ENCODE results near the gene SORCS2. TPM values are rescaled to one million over a fixed set of nuclear protein-coding genes. Genes with fewer than 3 reads are reported as not detected.

SORCS2 gene
- total and polyA plus RNA-seq, 2 donors: 2.2 to 2.7 TPM

DNA sequence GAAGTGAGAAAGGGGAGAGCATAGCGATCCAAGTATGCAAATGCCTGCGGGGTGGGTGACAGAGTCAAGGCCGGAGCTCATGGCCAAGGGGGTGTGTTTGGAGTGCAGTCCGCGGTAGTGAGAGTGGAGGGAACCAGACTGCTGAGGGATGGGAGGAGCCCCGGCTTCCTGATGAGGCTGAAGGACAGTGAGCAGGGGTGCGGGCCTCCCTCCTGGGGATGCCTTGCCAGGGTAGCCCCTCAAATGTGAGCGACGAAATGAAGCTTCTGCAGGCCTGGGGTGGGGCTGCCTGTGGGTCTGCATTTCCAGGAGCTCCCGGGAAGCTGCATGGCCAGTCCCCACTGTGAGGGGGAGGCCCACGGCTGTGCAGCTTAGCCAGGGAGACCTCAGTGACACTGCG is 197.4 kb downstream of the SORCS2 start:
- peaks cover 0 to 4% of the 10 kb centered on the region in 2 donors for H3K4me1 ChIP-seq (ENCODE audit: control insufficient read depth in 2 of 2, insufficient read depth in 2 of 2, low read length in 2 of 2)
- no peaks in the 10 kb centered on the region for H3K36me3 ChIP-seq (ENCODE audit: control insufficient read depth in 2 of 2, insufficient read depth in 2 of 2, low read length in 1 of 2)
- H3K27me3 ChIP-seq (ENCODE audit: control insufficient read depth in 2 of 2, insufficient read depth in 1 of 2, low read length in 1 of 2): no peaks in the 10 kb centered on the region
- peaks cover 0 to 9% of the 10 kb centered on the region in 2 donors for H3K9me3 ChIP-seq (ENCODE audit: control insufficient read depth in 2 of 2, insufficient read depth in 1 of 2, low read length in 1 of 2)
- H3K27ac ChIP-seq (ENCODE audit: low read depth in 1 of 2, low read length in 1 of 2): no peak overlapping the region
- 70% methylated on average over 12 of the region's 12 CpGs for WGBS
- H3K4me3 ChIP-seq (ENCODE audit: low read length in 2 of 2): no peak overlapping the region
- DNase-seq (ENCODE audit: low read depth in 6 of 9, low spot score in 9 of 9): no peak

DNA sequence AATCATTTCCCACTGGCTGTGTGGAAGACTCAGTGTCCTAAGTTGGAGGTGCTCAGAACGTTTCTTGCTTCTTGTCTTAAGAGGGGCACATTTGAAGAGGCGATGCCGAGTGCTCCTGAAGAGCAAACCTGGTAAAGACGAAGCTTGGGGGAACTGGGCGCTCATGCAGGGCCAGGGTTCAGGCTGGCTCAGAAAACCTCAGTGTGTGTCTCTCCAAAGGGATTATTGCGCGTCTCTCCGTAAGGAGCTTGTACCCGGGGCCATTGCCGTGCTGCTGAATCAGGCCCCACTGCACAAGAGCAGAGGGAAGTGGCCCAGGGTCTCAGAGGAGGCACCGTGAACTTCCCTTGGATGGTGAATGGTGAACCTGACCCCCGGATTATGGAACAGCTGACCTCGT is 198.0 kb downstream of the SORCS2 start:
- 92% methylated on average over 13 of the region's 13 CpGs for WGBS
- Histone ChIP-seq H3K4me3 (ENCODE audit: low read length in 2 of 2) (no peak overlapping the region), H3K36me3 (ENCODE audit: control insufficient read depth in 2 of 2, insufficient read depth in 2 of 2, low read length in 1 of 2) (no peaks in the 10 kb centered on the region), H3K27ac (ENCODE audit: low read depth in 1 of 2, low read length in 1 of 2) (no peak overlapping the region), H3K4me1 (ENCODE audit: control insufficient read depth in 2 of 2, insufficient read depth in 2 of 2, low read length in 2 of 2) (peaks cover 0 to 4% of the 10 kb centered on the region in 2 donors), H3K27me3 (ENCODE audit: control insufficient read depth in 2 of 2, insufficient read depth in 1 of 2, low read length in 1 of 2) (no peaks in the 10 kb centered on the region), H3K9me3 (ENCODE audit: control insufficient read depth in 2 of 2, insufficient read depth in 1 of 2, low read length in 1 of 2) (peaks cover 0 to 7% of the 10 kb centered on the region in 2 donors)
- DNase-seq (ENCODE audit: low read depth in 6 of 9, low spot score in 9 of 9): no peak

DNA sequence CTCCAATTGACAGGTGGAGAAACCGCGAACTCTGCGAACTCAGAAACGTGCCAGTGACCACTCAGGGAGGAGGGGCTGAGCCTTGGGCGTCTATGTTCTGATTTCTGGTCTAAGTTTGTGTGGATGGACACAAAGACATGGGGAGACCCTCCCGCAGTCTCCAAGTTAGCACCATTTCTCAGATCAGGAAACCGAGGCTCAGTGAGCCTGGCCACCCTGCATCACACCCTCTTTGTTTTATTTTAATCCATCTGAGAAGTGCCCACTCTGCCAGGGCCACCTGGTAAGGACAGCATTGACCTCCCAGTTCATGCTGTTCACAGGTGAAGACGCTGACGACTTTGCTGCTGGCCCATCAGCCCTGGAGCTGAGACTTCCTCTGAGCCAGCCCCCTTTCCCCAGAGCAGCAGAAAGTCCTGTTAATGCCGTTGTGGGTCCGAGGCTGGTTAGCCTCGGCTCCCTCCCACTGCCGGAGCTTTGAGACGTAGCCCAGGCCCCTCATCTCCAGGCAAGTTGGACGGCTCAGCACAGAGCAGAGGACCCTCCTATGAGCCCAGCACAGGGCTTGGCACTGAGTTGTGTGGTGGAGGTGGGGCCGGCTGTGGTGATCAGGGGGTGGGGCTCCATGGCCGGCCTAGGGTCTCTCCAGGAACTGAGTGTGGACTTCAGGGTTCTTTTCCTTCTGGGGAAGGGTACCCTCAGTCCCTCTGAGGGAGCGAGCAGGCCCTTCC is 198.7 kb downstream of the SORCS2 start:
- Histone ChIP-seq H3K9me3 (ENCODE audit: control insufficient read depth in 2 of 2, insufficient read depth in 1 of 2, low read length in 1 of 2) (no peaks in the 10 kb centered on the region), H3K36me3 (ENCODE audit: control insufficient read depth in 2 of 2, insufficient read depth in 2 of 2, low read length in 1 of 2) (no peaks in the 10 kb centered on the region), H3K4me3 (ENCODE audit: low read length in 2 of 2) (no peak overlapping the region), H3K4me1 (ENCODE audit: control insufficient read depth in 2 of 2, insufficient read depth in 2 of 2, low read length in 2 of 2) (peaks cover 0 to 4% of the 10 kb centered on the region in 2 donors), H3K27me3 (ENCODE audit: control insufficient read depth in 2 of 2, insufficient read depth in 1 of 2, low read length in 1 of 2) (no peaks in the 10 kb centered on the region), H3K27ac (ENCODE audit: low read depth in 1 of 2, low read length in 1 of 2) (no peak overlapping the region)
- WGBS: 82% methylated on average over 18 of the region's 18 CpGs
- no peak for DNase-seq (ENCODE audit: low read depth in 6 of 9, low spot score in 9 of 9)

DNA sequence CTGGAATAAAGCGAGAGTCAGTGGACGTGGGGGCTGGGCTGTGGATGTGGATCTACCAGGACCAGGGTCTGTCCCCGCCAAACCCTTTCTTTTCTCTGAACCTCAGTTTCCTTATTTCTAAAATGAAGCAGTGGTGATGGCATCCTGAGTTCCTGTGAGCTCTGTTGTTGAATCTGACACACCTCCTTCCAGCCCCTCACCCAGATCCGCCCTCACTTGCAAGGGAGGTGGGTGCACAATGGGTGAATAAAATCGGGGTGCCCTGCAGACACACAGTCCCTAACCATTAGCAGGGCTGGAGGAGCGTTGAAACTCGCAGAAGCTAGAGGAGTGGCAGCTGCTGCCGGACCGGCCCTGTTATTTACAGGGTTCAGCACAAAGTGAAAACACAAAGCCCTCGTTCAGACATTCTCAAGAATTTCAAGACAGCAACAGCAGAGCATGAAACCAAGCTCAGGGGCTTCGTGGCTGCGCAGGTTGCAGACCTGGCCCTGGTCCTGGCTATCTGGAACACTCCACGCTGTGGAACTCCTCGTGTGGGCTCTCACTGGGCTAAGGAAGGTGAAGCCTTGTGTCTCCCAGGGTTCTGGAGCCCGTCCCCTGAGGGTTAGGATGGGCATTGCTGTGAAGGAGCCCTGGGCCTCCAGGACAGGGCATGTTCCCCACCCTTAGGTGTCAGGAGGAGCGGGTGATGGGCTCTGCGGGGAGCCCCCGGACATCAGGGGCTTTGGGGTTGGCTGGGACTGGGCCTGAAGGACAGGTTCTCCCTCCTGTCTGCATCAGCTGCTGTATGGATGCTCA is 199.5 kb downstream of the SORCS2 start:
- no peaks in the 10 kb centered on the region for H3K27me3 ChIP-seq (ENCODE audit: control insufficient read depth in 2 of 2, insufficient read depth in 1 of 2, low read length in 1 of 2)
- H3K36me3 ChIP-seq (ENCODE audit: control insufficient read depth in 2 of 2, insufficient read depth in 2 of 2, low read length in 1 of 2): no peaks in the 10 kb centered on the region
- peaks cover 0 to 4% of the 10 kb centered on the region in 2 donors for H3K4me1 ChIP-seq (ENCODE audit: control insufficient read depth in 2 of 2, insufficient read depth in 2 of 2, low read length in 2 of 2)
- no peak overlapping the region for H3K4me3 ChIP-seq (ENCODE audit: low read length in 2 of 2)
- no peak overlapping the region for H3K27ac ChIP-seq (ENCODE audit: low read depth in 1 of 2, low read length in 1 of 2)
- DNase-seq (ENCODE audit: low read depth in 6 of 9, low spot score in 9 of 9): no peak
- WGBS: 87% methylated on average over 18 of the region's 18 CpGs
- no peaks in the 10 kb centered on the region for H3K9me3 ChIP-seq (ENCODE audit: control insufficient read depth in 2 of 2, insufficient read depth in 1 of 2, low read length in 1 of 2)

DNA sequence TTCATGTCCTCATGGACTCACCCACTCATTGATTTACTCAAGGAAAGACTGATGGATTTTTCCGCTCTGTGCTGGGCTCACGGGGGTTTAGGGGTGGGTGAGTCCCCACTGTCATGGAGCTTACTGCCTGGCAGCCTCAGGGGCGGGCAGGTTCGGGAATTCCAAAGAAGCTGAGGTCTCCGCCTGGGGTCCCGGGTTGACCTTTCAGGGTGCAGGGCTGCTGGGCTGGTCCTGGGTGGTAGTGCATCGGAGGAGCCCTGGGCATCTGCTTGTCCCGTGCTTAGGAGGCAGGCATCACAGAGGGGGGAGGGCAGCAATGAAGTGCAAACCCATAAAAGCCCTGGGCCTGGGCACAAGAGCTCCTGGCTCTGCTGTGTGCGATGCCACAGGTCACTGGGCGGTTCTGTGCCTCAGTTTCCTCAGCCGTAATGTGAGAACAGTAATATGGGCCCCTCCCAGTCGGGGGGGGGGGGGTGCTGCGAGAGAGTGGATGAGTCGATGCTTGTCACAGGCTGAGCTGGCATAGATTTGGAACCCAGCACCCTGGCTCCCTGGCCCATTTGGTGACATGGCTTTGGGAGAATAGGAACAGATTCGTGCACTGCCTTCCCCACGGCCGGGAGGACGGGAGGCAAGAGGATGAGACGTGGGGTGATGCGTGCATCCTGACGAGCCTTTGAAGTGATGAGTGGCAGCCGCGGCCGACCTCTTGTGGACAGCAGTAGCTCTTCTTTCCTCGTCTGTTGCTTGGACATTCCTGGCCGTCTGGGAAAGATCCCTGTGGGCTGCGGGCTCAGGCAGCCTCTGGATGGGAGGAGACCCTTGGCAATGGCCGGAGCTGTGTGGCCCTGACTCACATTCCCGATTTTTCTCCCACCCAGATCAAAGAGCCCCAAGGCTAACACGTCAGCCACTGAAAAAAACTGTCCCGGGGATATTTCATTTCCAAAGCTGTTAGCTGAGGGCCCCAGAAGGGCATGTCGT is 200.4 kb downstream of the SORCS2 start:
- H3K4me1 ChIP-seq (ENCODE audit: control insufficient read depth in 2 of 2, insufficient read depth in 2 of 2, low read length in 2 of 2): peaks cover 0 to 8% of the 10 kb centered on the region in 2 donors
- 82% methylated on average over 32 of the region's 32 CpGs for WGBS
- no peak overlapping the region for H3K4me3 ChIP-seq (ENCODE audit: low read length in 2 of 2)
- H3K36me3 ChIP-seq (ENCODE audit: control insufficient read depth in 2 of 2, insufficient read depth in 2 of 2, low read length in 1 of 2): no peaks in the 10 kb centered on the region
- H3K27ac ChIP-seq (ENCODE audit: low read depth in 1 of 2, low read length in 1 of 2): no peak overlapping the region
- no peaks in the 10 kb centered on the region for H3K27me3 ChIP-seq (ENCODE audit: control insufficient read depth in 2 of 2, insufficient read depth in 1 of 2, low read length in 1 of 2)
- no peaks in the 10 kb centered on the region for H3K9me3 ChIP-seq (ENCODE audit: control insufficient read depth in 2 of 2, insufficient read depth in 1 of 2, low read length in 1 of 2)
- DNase-seq (ENCODE audit: low read depth in 6 of 9, low spot score in 9 of 9): no peak

DNA sequence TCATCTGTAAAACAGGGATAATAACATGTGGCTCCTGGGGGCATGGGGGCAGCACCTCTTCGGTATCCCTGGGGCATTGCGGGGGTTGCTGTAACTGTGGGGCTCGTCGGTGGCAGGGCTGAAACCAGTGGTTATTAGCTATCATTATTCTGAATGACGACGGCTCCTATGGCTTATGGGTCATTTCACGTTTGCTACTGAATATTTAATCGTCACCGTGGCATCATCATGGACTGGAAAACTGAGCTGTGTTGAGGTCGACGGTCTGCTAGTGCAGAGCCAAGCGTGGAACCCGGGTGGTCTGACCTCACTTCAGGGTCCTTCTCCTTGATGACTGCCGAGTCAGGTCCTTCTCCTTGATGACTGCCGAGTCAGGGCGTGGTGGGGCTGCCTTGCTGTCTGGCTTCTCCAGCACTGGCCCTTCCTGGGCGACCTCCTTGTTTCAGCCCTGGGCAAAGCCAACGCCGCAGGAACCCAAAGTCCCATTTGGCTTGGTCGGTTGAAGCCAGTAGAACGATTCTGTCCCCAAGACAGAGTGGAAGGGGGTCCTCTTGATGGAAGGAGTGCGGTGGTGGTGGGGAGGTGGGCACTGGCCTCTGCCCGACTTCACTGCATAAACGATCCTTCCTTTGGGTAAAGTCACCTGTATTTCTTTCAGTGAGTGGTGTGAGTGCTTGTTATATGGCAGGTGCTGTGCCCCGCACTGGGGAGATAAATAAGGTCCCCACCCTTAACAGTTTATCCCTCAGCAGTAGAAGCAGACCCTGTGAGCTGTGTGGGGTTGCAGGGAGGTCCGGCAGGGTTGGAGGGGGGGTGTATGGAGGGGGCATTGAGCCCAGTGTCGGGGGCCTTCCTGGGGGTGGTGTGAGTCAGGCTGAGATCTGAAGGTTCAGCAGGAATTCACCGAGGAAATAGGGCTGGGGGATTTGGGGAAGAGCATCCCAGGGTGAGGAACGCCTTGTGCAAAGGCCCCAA is 201.6 kb downstream of the SORCS2 start:
- Histone ChIP-seq H3K4me3 (ENCODE audit: low read length in 2 of 2) (no peak overlapping the region), H3K4me1 (ENCODE audit: control insufficient read depth in 2 of 2, insufficient read depth in 2 of 2, low read length in 2 of 2) (peaks cover 0 to 8% of the 10 kb centered on the region in 2 donors), H3K27me3 (ENCODE audit: control insufficient read depth in 2 of 2, insufficient read depth in 1 of 2, low read length in 1 of 2) (peaks cover 0 to 2% of the 10 kb centered on the region in 2 donors), H3K9me3 (ENCODE audit: control insufficient read depth in 2 of 2, insufficient read depth in 1 of 2, low read length in 1 of 2) (no peaks in the 10 kb centered on the region), H3K27ac (ENCODE audit: low read depth in 1 of 2, low read length in 1 of 2) (no peak overlapping the region), H3K36me3 (ENCODE audit: control insufficient read depth in 2 of 2, insufficient read depth in 2 of 2, low read length in 1 of 2) (no peaks in the 10 kb centered on the region)
- DNase-seq (ENCODE audit: low read depth in 6 of 9, low spot score in 9 of 9): no peak
- 87% methylated on average over 29 of the region's 29 CpGs for WGBS

DNA sequence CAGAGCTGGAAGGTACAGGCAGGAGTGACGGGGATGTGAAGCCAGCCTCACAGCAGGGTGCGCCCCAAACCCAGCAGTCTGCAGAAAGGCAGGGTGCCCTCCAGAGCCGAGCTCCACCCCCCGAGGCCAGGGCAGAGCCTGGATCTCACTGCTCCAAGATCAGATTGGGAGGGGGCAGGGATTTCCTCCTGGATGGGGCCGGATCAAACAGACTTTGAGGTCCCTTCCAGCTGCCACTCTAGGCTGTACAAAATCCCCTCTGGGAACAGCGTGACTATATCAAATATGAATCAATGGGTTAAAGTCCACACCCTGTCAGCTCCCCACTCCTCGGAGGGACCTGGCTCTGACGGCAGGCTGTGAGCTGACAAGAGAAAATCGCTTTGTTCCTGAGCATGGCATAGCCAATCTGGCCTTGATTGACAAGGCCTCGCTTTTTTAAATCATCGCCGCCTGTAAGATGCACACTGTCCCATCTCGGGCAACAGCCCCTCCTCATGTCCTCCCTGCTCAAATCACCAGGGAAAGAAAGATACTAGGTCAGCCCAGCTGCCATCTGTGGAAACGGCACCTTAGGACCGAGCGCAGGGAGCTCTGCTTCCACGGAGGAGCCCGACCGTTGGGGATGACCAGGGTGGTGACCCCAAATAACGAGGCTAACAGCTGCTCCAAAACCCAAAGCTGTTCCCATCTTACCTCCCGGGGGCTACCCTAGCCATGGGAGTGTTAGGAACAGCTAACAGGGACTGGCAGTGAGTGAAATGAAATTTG is 202.5 kb downstream of the SORCS2 start:
- no peaks in the 10 kb centered on the region for H3K36me3 ChIP-seq (ENCODE audit: control insufficient read depth in 2 of 2, insufficient read depth in 2 of 2, low read length in 1 of 2)
- H3K4me3 ChIP-seq (ENCODE audit: low read length in 2 of 2): no peak overlapping the region
- H3K9me3 ChIP-seq (ENCODE audit: control insufficient read depth in 2 of 2, insufficient read depth in 1 of 2, low read length in 1 of 2): no peaks in the 10 kb centered on the region
- H3K27me3 ChIP-seq (ENCODE audit: control insufficient read depth in 2 of 2, insufficient read depth in 1 of 2, low read length in 1 of 2): peaks cover 0 to 2% of the 10 kb centered on the region in 2 donors
- H3K4me1 ChIP-seq (ENCODE audit: control insufficient read depth in 2 of 2, insufficient read depth in 2 of 2, low read length in 2 of 2): peaks cover 0 to 8% of the 10 kb centered on the region in 2 donors
- H3K27ac ChIP-seq (ENCODE audit: low read depth in 1 of 2, low read length in 1 of 2): no peak overlapping the region
- 87% methylated on average over 21 of the region's 21 CpGs for WGBS
- DNase-seq (ENCODE audit: low read depth in 6 of 9, low spot score in 9 of 9): no peak

All from thymus (tissue), 11 donors.